ENCODE data around the gene VPS13A. TPM values are rescaled to one million over a fixed set of nuclear protein-coding genes. Genes with fewer than 3 reads are reported as not detected.

Gene VPS13A
- total RNA-seq, 3 donors from 2014 or later = 48.7 to 62.6 (median 49.2) TPM

GRCh38 chr9:77370064-77370463, 192.7 kb downstream of the VPS13A start:
- DNase-seq = no peak
- intact Hi-C loops (cut with DNase I, micrococcal nuclease) = no loop called here

GRCh38 chr9:77374266-77374665, 196.9 kb downstream of the VPS13A start:
- Histone ChIP-seq H3K4me3 (no peak overlapping the region), H3K9me3 (no peaks in the 10 kb centered on the region), H3K4me1 (ENCODE audit: low read depth) (no peaks in the 10 kb centered on the region), H3K36me3 (ENCODE audit: low read depth) (no peaks in the 10 kb centered on the region)
- no peak for DNase-seq
- intact Hi-C loops (cut with DNase I, micrococcal nuclease) = no loop called here
- no peak for TF ChIP-seq CTCF (IDR thresholded peaks at IDR 0.05)
- ATAC-seq = no peak

More at GRCh38 chr9:77370064-77370463, 192.7 kb downstream of the VPS13A start:
- Histone ChIP-seq H3K4me3 (no peak overlapping the region), H3K4me1 (ENCODE audit: low read depth) (no peaks in the 10 kb centered on the region), H3K36me3 (ENCODE audit: low read depth) (no peaks in the 10 kb centered on the region), H3K9me3 (no peaks in the 10 kb centered on the region)
- ATAC-seq = no peak
- no peak for TF ChIP-seq CTCF (IDR thresholded peaks at IDR 0.05)

GRCh38 chr9:77375956-77376532, 198.7 kb downstream of the VPS13A start:
- no peaks in the 10 kb centered on the region for H3K4me1 ChIP-seq (ENCODE audit: low read depth)
- ATAC-seq (no peak), DNase-seq (no peak)
- intact Hi-C loops (cut with DNase I, micrococcal nuclease) = no loop called here
- H3K36me3 ChIP-seq (ENCODE audit: low read depth) = no peaks in the 10 kb centered on the region
- no peaks in the 10 kb centered on the region for H3K9me3 ChIP-seq
- no peak overlapping the region for H3K4me3 ChIP-seq
- no peak for TF ChIP-seq CTCF (IDR thresholded peaks at IDR 0.05)

GRCh38 chr9:77384406-77384805, 207.1 kb downstream of the VPS13A start:
- no peak for TF ChIP-seq CTCF (IDR thresholded peaks at IDR 0.05)
- Histone ChIP-seq H3K36me3 (ENCODE audit: low read depth) (no peaks in the 10 kb centered on the region), H3K4me3 (no peak overlapping the region), H3K9me3 (no peaks in the 10 kb centered on the region), H3K4me1 (ENCODE audit: low read depth) (no peaks in the 10 kb centered on the region)
- intact Hi-C loops (cut with DNase I, micrococcal nuclease) = no loop called here
- DNase-seq = no peak
- peak; percentile 54 for ATAC-seq

GRCh38 chr9:77386187-77386586, 208.9 kb downstream of the VPS13A start:
- H3K4me3 ChIP-seq = no peak overlapping the region
- H3K9me3 ChIP-seq = no peaks in the 10 kb centered on the region
- H3K4me1 ChIP-seq (ENCODE audit: low read depth) = no peaks in the 10 kb centered on the region
- no peak for ATAC-seq
- no peaks in the 10 kb centered on the region for H3K36me3 ChIP-seq (ENCODE audit: low read depth)
- intact Hi-C loops (cut with DNase I, micrococcal nuclease) = no loop called here
- DNase-seq = no peak
- TF ChIP-seq CTCF (IDR thresholded peaks at IDR 0.05) = no peak

- Histone ChIP-seq H3K36me3 (ENCODE audit: low read depth) (no peaks in the 10 kb centered on the region), H3K9me3 (no peaks in the 10 kb centered on the region), H3K4me1 (ENCODE audit: low read depth) (peaks cover 4% of the 10 kb centered on the region), H3K4me3 (no peak overlapping the region)
- intact Hi-C loops (cut with DNase I, micrococcal nuclease) = no loop called here
- no peak for TF ChIP-seq CTCF (IDR thresholded peaks at IDR 0.05)
- ATAC-seq (peak; percentile 59), DNase-seq (no peak)
Observed at GRCh38 chr9:77391834-77392233, 214.5 kb downstream of the VPS13A start.

Data from mucosa of descending colon (tissue), 3 donors.